Mesendoderm (in vitro differentiated cells): ENCODE data around the gene MTHFD1L.

Experiments
- DNase-seq: peaks from one replicate; pipeline ENCODE4 v3.0.0; 2013
- H2AK5ac ChIP-seq: 2 replicates; pipeline ENCODE4 v1.6.1; 2013; ENCODE audit warnings: low read length, inconsistent platforms
- H2BK120ac ChIP-seq: 2 replicates; pipeline ENCODE4 v1.6.1; 2013; ENCODE audit warnings: low read depth, mild to moderate bottlenecking, low read length, moderate library complexity, mixed read lengths
- H2BK15ac ChIP-seq: replicated peaks from 2 replicates; pipeline ENCODE4 v1.6.1; 2013; ENCODE audit warnings: low read depth, mild to moderate bottlenecking, moderate library complexity
- H2BK5ac ChIP-seq: 2 replicates; pipeline ENCODE4 v1.6.1; 2013; ENCODE audit warnings: low read length, inconsistent platforms
- H3K18ac ChIP-seq: 2 replicates; pipeline ENCODE4 v1.6.1; 2013; ENCODE audit warnings: mild to moderate bottlenecking, low read length, mixed read lengths
- H3K23ac ChIP-seq: one replicate; pipeline ENCODE4 v1.6.1; 2013; ENCODE audit warnings: low read length
- H3K27ac ChIP-seq: 2 replicates; pipeline ENCODE4 v1.5.1; 2013; ENCODE audit warnings: low read depth, mild to moderate bottlenecking, inconsistent platforms, low read length, moderate library complexity
- H3K27me3 ChIP-seq: 2 replicates; pipeline ENCODE4 v1.6.1; 2013; ENCODE audit warnings: low read length, control low read depth, mild to moderate bottlenecking, inconsistent platforms; ENCODE audit not compliant: insufficient read depth, poor library complexity
- H3K36me3 ChIP-seq: 2 replicates; pipeline ENCODE4 v1.6.1; 2013; ENCODE audit warnings: low read length, inconsistent platforms; ENCODE audit not compliant: control insufficient read depth, insufficient read depth
- H3K4ac ChIP-seq: one replicate; pipeline ENCODE4 v1.6.1; 2013; ENCODE audit warnings: low read depth, mild to moderate bottlenecking, low read length, moderate library complexity
- H3K4me1 ChIP-seq: 2 replicates; pipeline ENCODE4 v1.6.1; 2013; ENCODE audit warnings: low read depth, low read length, inconsistent platforms; ENCODE audit not compliant: control insufficient read depth
- H3K4me2 ChIP-seq: 2 replicates; pipeline ENCODE4 v1.6.1; 2013; ENCODE audit warnings: low read length
- H3K4me3 ChIP-seq: 2 replicates; pipeline ENCODE4 v1.5.1; 2013; ENCODE audit warnings: mild to moderate bottlenecking, low read length
- H3K56ac ChIP-seq: one replicate; pipeline ENCODE4 v1.6.1; 2013; ENCODE audit warnings: low read length
- H3K79me1 ChIP-seq: 2 replicates; pipeline ENCODE4 v1.6.1; 2013; ENCODE audit warnings: low read length, inconsistent platforms
- H3K79me2 ChIP-seq: 2 replicates; pipeline ENCODE4 v1.6.1; 2013; ENCODE audit warnings: mild to moderate bottlenecking, low read length; ENCODE audit not compliant: control insufficient read depth, insufficient read depth
- H3K9ac ChIP-seq: 2 replicates; pipeline ENCODE4 v1.6.1; 2013; ENCODE audit warnings: low read length, inconsistent platforms
- H4K5ac ChIP-seq: one replicate; pipeline ENCODE4 v1.6.1; 2013; ENCODE audit warnings: low read length
- H4K8ac ChIP-seq: one replicate; pipeline ENCODE4 v1.6.1; 2013; ENCODE audit warnings: low read depth, mild to moderate bottlenecking, control low read depth, low read length, moderate library complexity
- WGBS: extraction: QIAGEN DNeasy Blood & Tissue Kit; methylation state at CpG from one replicate; pipeline ENCODE4 v1.1.7; 2013; ENCODE audit warnings: low lambda C conversion rate, missing lambda C conversion rate; ENCODE audit not compliant: insufficient coverage; ENCODE audit errors: extremely low coverage; 5-methylcytosine and 5-hydroxymethylcytosine counted together

Gene MTHFD1L

DNA sequence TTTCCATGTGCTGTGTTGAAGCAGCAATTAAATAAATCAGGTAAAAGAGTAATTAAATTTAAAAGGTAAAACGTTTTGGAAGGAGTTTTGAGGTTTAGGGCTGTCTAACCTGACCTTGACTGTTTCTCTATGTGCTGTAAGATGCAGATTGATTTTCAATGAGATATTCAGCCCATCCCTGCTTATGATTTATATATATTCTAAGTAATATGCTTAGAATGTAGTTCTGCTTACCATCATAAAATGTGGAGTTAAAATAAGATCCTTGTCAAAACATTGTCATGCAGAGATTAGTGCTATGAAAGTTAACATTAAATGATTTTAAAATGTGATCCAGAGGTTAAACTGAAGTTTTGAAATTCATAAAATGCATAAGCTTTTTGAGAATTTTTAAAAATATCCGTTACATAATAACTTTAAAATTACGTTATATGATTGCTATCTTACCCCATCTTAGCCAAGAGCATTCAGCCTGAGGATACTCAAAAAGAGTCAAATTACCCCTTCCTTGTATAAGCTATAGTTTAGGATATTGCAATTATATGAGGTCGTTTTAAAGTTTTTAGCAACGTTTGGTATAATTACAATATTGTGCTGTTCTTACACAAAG is 122.5 kb downstream of the MTHFD1L start:
- Histone ChIP-seq H3K79me2 (no peaks in the 10 kb centered on the region), H2BK5ac (no peak overlapping the region), H3K4me3 (no peak overlapping the region), H4K5ac (no peak overlapping the region), H3K4ac (no peak overlapping the region), H3K79me1 (no peaks in the 10 kb centered on the region), H3K27ac (no peak overlapping the region), H2BK120ac (no peak overlapping the region), H3K27me3 (no peaks in the 10 kb centered on the region), H3K56ac (no peak overlapping the region), H4K8ac (no peak overlapping the region), H3K36me3 (peaks cover 3% of the 10 kb centered on the region), H2AK5ac (no peak overlapping the region), H3K9ac (no peak overlapping the region), H3K4me2 (no peak overlapping the region), H3K23ac (no peak overlapping the region), H3K18ac (no peak overlapping the region), H2BK15ac (no peak overlapping the region), H3K4me1 (no peaks in the 10 kb centered on the region)
- DNase-seq, result no peak
- WGBS, result 100% methylated on average over 1 of the region's 5 CpGs

- no peak overlapping the region for H3K4ac ChIP-seq
- H3K9ac ChIP-seq, result no peak overlapping the region
- no peak overlapping the region for H2BK15ac ChIP-seq
- no peaks in the 10 kb centered on the region for H3K79me1 ChIP-seq
- no peak overlapping the region for H3K27ac ChIP-seq
- no peak overlapping the region for H4K5ac ChIP-seq
- no peaks in the 10 kb centered on the region for H3K4me1 ChIP-seq
- H2BK5ac ChIP-seq, result no peak overlapping the region
- no peaks in the 10 kb centered on the region for H3K27me3 ChIP-seq
- H3K56ac ChIP-seq, result no peak overlapping the region
- no CpG with 5 or more reads among the region's 3 CpGs for WGBS
- H3K23ac ChIP-seq, result no peak overlapping the region
- H3K4me2 ChIP-seq, result no peak overlapping the region
- no peak overlapping the region for H4K8ac ChIP-seq
- H3K36me3 ChIP-seq, result peaks cover 5% of the 10 kb centered on the region
- DNase-seq, result no peak
- no peak overlapping the region for H2AK5ac ChIP-seq
- H2BK120ac ChIP-seq, result no peak overlapping the region
- H3K4me3 ChIP-seq, result no peak overlapping the region
- H3K18ac ChIP-seq, result no peak overlapping the region
- H3K79me2 ChIP-seq, result no peaks in the 10 kb centered on the region
Observed at GRCh38 chr6:150991487-150991886, 126.0 kb downstream of the MTHFD1L start.

GRCh38 chr6:150992262-150992661 is 126.8 kb downstream of the MTHFD1L start:
- Histone ChIP-seq H3K4me2 (no peak overlapping the region), H3K56ac (no peak overlapping the region), H3K27ac (no peak overlapping the region), H3K36me3 (peaks cover 5% of the 10 kb centered on the region), H3K4me1 (no peaks in the 10 kb centered on the region), H3K18ac (no peak overlapping the region), H2BK15ac (no peak overlapping the region), H3K4me3 (no peak overlapping the region), H2BK5ac (no peak overlapping the region), H4K8ac (no peak overlapping the region), H3K79me1 (no peaks in the 10 kb centered on the region), H4K5ac (no peak overlapping the region), H3K27me3 (no peaks in the 10 kb centered on the region), H3K9ac (no peak overlapping the region), H3K4ac (no peak overlapping the region), H2AK5ac (no peak overlapping the region), H3K79me2 (no peaks in the 10 kb centered on the region), H3K23ac (no peak overlapping the region), H2BK120ac (no peak overlapping the region)
- DNase-seq, result no peak
- no CpG with 5 or more reads among the region's 2 CpGs for WGBS

- H2BK120ac ChIP-seq, result no peak overlapping the region
- peaks cover 5% of the 10 kb centered on the region for H3K36me3 ChIP-seq
- no peak overlapping the region for H3K4me3 ChIP-seq
- no peak overlapping the region for H4K5ac ChIP-seq
- H3K27ac ChIP-seq, result no peak overlapping the region
- no peak overlapping the region for H2BK15ac ChIP-seq
- no CpG with 5 or more reads among the region's 5 CpGs for WGBS
- no peaks in the 10 kb centered on the region for H3K4me1 ChIP-seq
- no peak overlapping the region for H3K4ac ChIP-seq
- no peaks in the 10 kb centered on the region for H3K27me3 ChIP-seq
- H4K8ac ChIP-seq, result no peak overlapping the region
- no peak overlapping the region for H3K9ac ChIP-seq
- H3K56ac ChIP-seq, result no peak overlapping the region
- no peaks in the 10 kb centered on the region for H3K79me2 ChIP-seq
- no peak overlapping the region for H2BK5ac ChIP-seq
- H2AK5ac ChIP-seq, result no peak overlapping the region
- no peak overlapping the region for H3K23ac ChIP-seq
- no peak overlapping the region for H3K18ac ChIP-seq
- no peak overlapping the region for H3K4me2 ChIP-seq
- H3K79me1 ChIP-seq, result no peaks in the 10 kb centered on the region
- no peak for DNase-seq
Observed at GRCh38 chr6:150992703-150993102, 127.2 kb downstream of the MTHFD1L start.

DNA sequence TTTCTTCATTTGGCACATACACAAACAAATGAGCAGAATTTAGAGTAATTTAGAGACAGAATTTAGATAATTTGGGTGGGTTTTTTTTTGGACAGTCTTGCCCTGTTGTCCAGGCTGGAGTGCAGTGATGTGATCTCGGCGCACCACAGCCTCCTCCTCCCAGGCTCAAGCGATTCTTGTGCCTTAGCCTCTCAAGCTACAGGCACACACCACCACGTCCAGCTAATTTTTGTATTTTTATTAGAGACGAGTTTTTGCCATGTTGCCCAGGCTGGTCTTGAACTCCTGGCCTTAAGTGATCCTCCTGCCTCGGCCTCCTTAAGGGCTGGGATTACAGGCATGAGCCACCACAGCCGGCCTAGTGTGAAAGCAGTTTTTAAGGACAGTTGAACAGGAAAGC is 127.8 kb downstream of the MTHFD1L start:
- H2AK5ac ChIP-seq, result no peak overlapping the region
- no peaks in the 10 kb centered on the region for H3K27me3 ChIP-seq
- H3K27ac ChIP-seq, result no peak overlapping the region
- H2BK5ac ChIP-seq, result no peak overlapping the region
- WGBS, result no CpG with 5 or more reads among the region's 7 CpGs
- H3K4me1 ChIP-seq, result no peaks in the 10 kb centered on the region
- no peak for DNase-seq
- H2BK120ac ChIP-seq, result no peak overlapping the region
- no peak overlapping the region for H3K56ac ChIP-seq
- H3K23ac ChIP-seq, result no peak overlapping the region
- H4K5ac ChIP-seq, result no peak overlapping the region
- H3K9ac ChIP-seq, result no peak overlapping the region
- H2BK15ac ChIP-seq, result no peak overlapping the region
- H3K18ac ChIP-seq, result no peak overlapping the region
- H3K36me3 ChIP-seq, result peaks cover 5% of the 10 kb centered on the region
- no peaks in the 10 kb centered on the region for H3K79me1 ChIP-seq
- no peak overlapping the region for H4K8ac ChIP-seq
- no peak overlapping the region for H3K4me3 ChIP-seq
- no peak overlapping the region for H3K4ac ChIP-seq
- H3K4me2 ChIP-seq, result no peak overlapping the region
- H3K79me2 ChIP-seq, result no peaks in the 10 kb centered on the region

GRCh38 chr6:150994026-150994425 is 128.5 kb downstream of the MTHFD1L start:
- Histone ChIP-seq H3K79me1 (no peaks in the 10 kb centered on the region), H2BK15ac (no peak overlapping the region), H3K79me2 (no peaks in the 10 kb centered on the region), H3K23ac (no peak overlapping the region), H3K18ac (no peak overlapping the region), H4K8ac (no peak overlapping the region), H3K4me3 (no peak overlapping the region), H4K5ac (no peak overlapping the region), H3K4ac (no peak overlapping the region), H3K27me3 (no peaks in the 10 kb centered on the region), H2BK120ac (no peak overlapping the region), H3K56ac (no peak overlapping the region), H3K9ac (no peak overlapping the region), H2AK5ac (no peak overlapping the region), H3K27ac (no peak overlapping the region), H3K4me2 (no peak overlapping the region), H3K4me1 (no peaks in the 10 kb centered on the region), H3K36me3 (peaks cover 5% of the 10 kb centered on the region), H2BK5ac (no peak overlapping the region)
- no CpG with 5 or more reads among the region's 1 CpG for WGBS
- DNase-seq, result no peak
